ENCODE data around the gene WDR31. TPM values are rescaled to one million over a fixed set of nuclear protein-coding genes. Genes with fewer than 3 reads are reported as not detected.

The WDR31 gene
- total and polyA plus RNA-seq, 2 experiments from 2014 or later, result 0.97 to 3.1 TPM

- no peak for DNase-seq
- Histone ChIP-seq H3K79me2 (ENCODE audit: insufficient read depth) (no peaks in the 10 kb centered on the region), H3K9me3 (ENCODE audit: low read depth) (no peaks in the 10 kb centered on the region), H3K4me3 (no peak overlapping the region), H3K4me2 (ENCODE audit: unreplicated experiment) (no peak overlapping the region), H3K9ac (no peak overlapping the region), H3K4me1 (ENCODE audit: insufficient read depth) (no peaks in the 10 kb centered on the region), H3K36me3 (ENCODE audit: low read depth) (no peaks in the 10 kb centered on the region), H4K20me1 (ENCODE audit: insufficient read depth) (no peaks in the 10 kb centered on the region), H2AFZ (no peak overlapping the region), H3K27ac (no peak overlapping the region), H3K27me3 (replicated peaks; ENCODE audit: insufficient read depth) (peaks cover 48% of the 10 kb centered on the region), H3K9me2 (ENCODE audit: insufficient read depth) (no peaks in the 10 kb centered on the region), H3F3A (ENCODE audit: insufficient read depth) (no peaks in the 10 kb centered on the region)
- 93 to 98% methylated on average over 3 of the region's 3 CpGs for WGBS, 2 experiments (ENCODE audit: low coverage in 1 of 2, low lambda C conversion rate in 2 of 2, missing lambda C conversion rate in 2 of 2)
- in situ Hi-C loops (cut with MboI), result no loop called here
- no peak for TF ChIP-seq EZH2phosphoT487 (IDR thresholded peaks at IDR 0.05; ENCODE audit: insufficient read depth, low read depth)
- TF ChIP-seq EZH2 (IDR thresholded peaks at IDR 0.05; ENCODE audit: insufficient read depth, poor library complexity, severe bottlenecking), result no peak
These were observed 8.4 kb upstream of the WDR31 start for GRCh38 chr9:113348437-113348836.

- in situ Hi-C loops (cut with MboI), result no loop called here
- Histone ChIP-seq H3K9me2 (ENCODE audit: insufficient read depth) (no peaks in the 10 kb centered on the region), H3K4me3 (no peak overlapping the region), H3K27me3 (replicated peaks; ENCODE audit: insufficient read depth) (peaks cover 28% of the 10 kb centered on the region), H3K4me2 (ENCODE audit: unreplicated experiment) (no peak overlapping the region), H3K9me3 (ENCODE audit: low read depth) (no peaks in the 10 kb centered on the region), H2AFZ (no peak overlapping the region), H3K79me2 (ENCODE audit: insufficient read depth) (no peaks in the 10 kb centered on the region), H3K27ac (no peak overlapping the region), H3K9ac (no peak overlapping the region), H3F3A (ENCODE audit: insufficient read depth) (no peaks in the 10 kb centered on the region), H3K36me3 (ENCODE audit: low read depth) (no peaks in the 10 kb centered on the region), H3K4me1 (ENCODE audit: insufficient read depth) (no peaks in the 10 kb centered on the region), H4K20me1 (ENCODE audit: insufficient read depth) (no peaks in the 10 kb centered on the region)
- no peak for DNase-seq
- 0 to 4% methylated on average over 1 of the region's 1 CpG for WGBS, 2 experiments (ENCODE audit: low coverage in 1 of 2, low lambda C conversion rate in 2 of 2, missing lambda C conversion rate in 2 of 2)
- TF ChIP-seq EZH2 (IDR thresholded peaks at IDR 0.05; ENCODE audit: insufficient read depth, poor library complexity, severe bottlenecking) (no peak), EZH2phosphoT487 (IDR thresholded peaks at IDR 0.05; ENCODE audit: insufficient read depth, low read depth) (no peak)
These were observed 5.6 kb upstream of the WDR31 start for GRCh38 chr9:113345671-113346070.

- no peak for TF ChIP-seq EZH2 (IDR thresholded peaks at IDR 0.05; ENCODE audit: insufficient read depth, poor library complexity, severe bottlenecking)
- TF ChIP-seq EZH2phosphoT487 (IDR thresholded peaks at IDR 0.05; ENCODE audit: insufficient read depth, low read depth), result no peak
- no peak overlapping the region for H3K4me2 ChIP-seq (ENCODE audit: unreplicated experiment)
- no peaks in the 10 kb centered on the region for H3K9me2 ChIP-seq (ENCODE audit: insufficient read depth)
- no peak overlapping the region for H3K27ac ChIP-seq
- H3K27me3 ChIP-seq (replicated peaks; ENCODE audit: insufficient read depth), result peaks cover 24% of the 10 kb centered on the region
- 11 to 16% methylated on average over 2 of the region's 2 CpGs for WGBS, 2 experiments (ENCODE audit: low coverage in 1 of 2, low lambda C conversion rate in 2 of 2, missing lambda C conversion rate in 2 of 2)
- H4K20me1 ChIP-seq (ENCODE audit: insufficient read depth), result no peaks in the 10 kb centered on the region
- in situ Hi-C loops (cut with MboI), result no loop called here
- no peaks in the 10 kb centered on the region for H3K79me2 ChIP-seq (ENCODE audit: insufficient read depth)
- H3K9me3 ChIP-seq (ENCODE audit: low read depth), result no peaks in the 10 kb centered on the region
- no peak overlapping the region for H3K9ac ChIP-seq
- no peak overlapping the region for H3K4me3 ChIP-seq
- DNase-seq, result no peak
- no peaks in the 10 kb centered on the region for H3K36me3 ChIP-seq (ENCODE audit: low read depth)
- H3K4me1 ChIP-seq (ENCODE audit: insufficient read depth), result no peaks in the 10 kb centered on the region
- no peak overlapping the region for H2AFZ ChIP-seq
- H3F3A ChIP-seq (ENCODE audit: insufficient read depth), result no peaks in the 10 kb centered on the region
These were observed 5.1 kb upstream of the WDR31 start for GRCh38 chr9:113345190-113345589.

- H3K4me1 ChIP-seq (ENCODE audit: insufficient read depth), result peaks cover 8% of the 10 kb centered on the region
- peak overlapping the region; percentile 36; the same call in 1 of the 2 replicates for H2AFZ ChIP-seq
- H3F3A ChIP-seq (ENCODE audit: insufficient read depth), result no peaks in the 10 kb centered on the region
- TF ChIP-seq EZH2phosphoT487 (IDR thresholded peaks at IDR 0.05; ENCODE audit: insufficient read depth, low read depth) (no peak), EZH2 (IDR thresholded peaks at IDR 0.05; ENCODE audit: insufficient read depth, poor library complexity, severe bottlenecking) (no peak)
- 0 out of 2 replicates have a peak, but pooled peaks cover 5% of the 10 kb centered on the region for H3K79me2 ChIP-seq (ENCODE audit: insufficient read depth)
- H3K27me3 ChIP-seq (replicated peaks; ENCODE audit: insufficient read depth), result peaks cover 10% of the 10 kb centered on the region; the same call in 1 of the 2 replicates
- H3K27ac ChIP-seq, result no peak overlapping the region
- H3K9me2 ChIP-seq (ENCODE audit: insufficient read depth), result no peaks in the 10 kb centered on the region
- H3K36me3 ChIP-seq (ENCODE audit: low read depth), result no peaks in the 10 kb centered on the region
- H3K9ac ChIP-seq, result no peak overlapping the region
- no peak overlapping the region for H3K4me3 ChIP-seq
- H3K9me3 ChIP-seq (ENCODE audit: low read depth), result no peaks in the 10 kb centered on the region
- in situ Hi-C loops (cut with MboI), result no loop called here
- 5 to 17% methylated on average over 1 of the region's 1 CpG for WGBS, 2 experiments (ENCODE audit: low coverage in 1 of 2, low lambda C conversion rate in 2 of 2, missing lambda C conversion rate in 2 of 2)
- H3K4me2 ChIP-seq (ENCODE audit: unreplicated experiment), result no peak overlapping the region
- peak; percentile 42 for DNase-seq
- no peaks in the 10 kb centered on the region for H4K20me1 ChIP-seq (ENCODE audit: insufficient read depth)
These were observed 3.7 kb upstream of the WDR31 start for GRCh38 chr9:113343732-113344231.
